Karpas-422 (cell line): ENCODE results near the gene DKK3. TPM values are rescaled to one million over a fixed set of nuclear protein-coding genes. Genes with fewer than 3 reads are reported as not detected.
A peak's percentile ranks its signal among the peaks of the same experiment; 100 is the strongest.

Experiments used
- DNase-seq: peaks from one replicate; pipeline ENCODE4 v3.0.0-alpha.2; 2015
- H2AFZ ChIP-seq: fragments of 200-600 bp; sonication (generic); 2 replicates; pipeline ENCODE4 v1.6.1; 2014; ENCODE audit warnings: antibody characterized with exemption, low read length, mixed read lengths
- H3K27ac ChIP-seq: fragments of 200-600 bp; sonication (generic); 2 replicates; pipeline ENCODE4 v1.5.1; 2014; ENCODE audit warnings: mild to moderate bottlenecking, low read length, moderate library complexity
- H3K27me3 ChIP-seq: fragments of 200-600 bp; sonication (generic); 2 replicates; pipeline ENCODE4 v1.6.1; 2014; ENCODE audit warnings: low read length, mixed read lengths
- H3K36me3 ChIP-seq: fragments of 200-600 bp; sonication (generic); 2 replicates; pipeline ENCODE4 v1.6.1; 2014; ENCODE audit warnings: low read length, mixed read lengths; ENCODE audit not compliant: insufficient read depth
- H3K4me1 ChIP-seq: fragments of 200-600 bp; sonication (generic); 2 replicates; pipeline ENCODE4 v1.6.1; 2014; ENCODE audit warnings: mild to moderate bottlenecking, low read length, mixed read lengths
- H3K4me2 ChIP-seq: fragments of 200-600 bp; sonication (generic); 2 replicates; pipeline ENCODE4 v1.6.1; 2014; ENCODE audit warnings: low read length, low read depth, mild to moderate bottlenecking; ENCODE audit not compliant: poor library complexity, severe bottlenecking
- H3K4me3 ChIP-seq: fragments of 200-600 bp; sonication (generic); 2 replicates; pipeline ENCODE4 v1.5.1; 2014; ENCODE audit warnings: mild to moderate bottlenecking, antibody characterized with exemption, low read length, mixed read lengths
- H3K79me2 ChIP-seq: fragments of 200-600 bp; sonication (generic); 2 replicates; pipeline ENCODE4 v1.6.1; 2014; ENCODE audit warnings: mild to moderate bottlenecking, low read length, mixed read lengths
- H3K9ac ChIP-seq: fragments of 200-600 bp; sonication (generic); 2 replicates; pipeline ENCODE4 v1.6.0; 2014; ENCODE audit warnings: low read length
- H3K9me2 ChIP-seq: fragments of 200-600 bp; sonication (generic), shearing (Covaris generic); replicated peaks from 2 replicates; pipeline ENCODE4 v1.6.0; 2014; ENCODE audit warnings: mild to moderate bottlenecking, low read length, moderate library complexity; ENCODE audit not compliant: insufficient read depth
- H3K9me3 ChIP-seq: fragments of 300-700, 200-600 bp; sonication (generic); 2 replicates; pipeline ENCODE4 v1.6.1; 2014; ENCODE audit warnings: low read length, mixed read lengths
- H4K20me1 ChIP-seq: fragments of 200-600 bp; sonication (generic); 2 replicates; pipeline ENCODE4 v1.6.1; 2014; ENCODE audit warnings: mild to moderate bottlenecking, antibody characterized with exemption, low read length, low read depth; ENCODE audit not compliant: insufficient read depth
- total RNA-seq: library from RNA; depleted of rRNA; stranded (reverse); fragments of >200 nt; shearing (Covaris generic); gene quantifications from 2 replicates; pipeline ENCODE4 v1.2.3, GENCODE V29; 2014; ENCODE audit warnings: low replicate concordance

The DKK3 gene
- total RNA-seq, 1 experiment from 2014 or later, result not detected

- Histone ChIP-seq H3K9me2 (no peaks in the 10 kb centered on the region), H3K27ac (no peak overlapping the region), H3K79me2 (no peaks in the 10 kb centered on the region), H2AFZ (no peak overlapping the region), H3K36me3 (no peaks in the 10 kb centered on the region), H3K9me3 (no peaks in the 10 kb centered on the region), H3K4me3 (no peak overlapping the region), H3K4me2 (no peak overlapping the region), H3K4me1 (no peaks in the 10 kb centered on the region), H3K27me3 (no peaks in the 10 kb centered on the region), H3K9ac (no peak overlapping the region), H4K20me1 (no peaks in the 10 kb centered on the region)
- no peak for DNase-seq
Measured at GRCh38 chr11:11967669-11968510, 40.5 kb downstream of the DKK3 start.

GRCh38 chr11:11966826-11967668 lies 41.4 kb downstream of the DKK3 start:
- Histone ChIP-seq H3K36me3 (no peaks in the 10 kb centered on the region), H2AFZ (no peak overlapping the region), H3K4me3 (no peak overlapping the region), H3K4me1 (no peaks in the 10 kb centered on the region), H3K4me2 (no peak overlapping the region), H3K27ac (no peak overlapping the region), H3K9me2 (no peaks in the 10 kb centered on the region), H3K9ac (no peak overlapping the region), H3K27me3 (no peaks in the 10 kb centered on the region), H4K20me1 (no peaks in the 10 kb centered on the region), H3K9me3 (no peaks in the 10 kb centered on the region), H3K79me2 (no peaks in the 10 kb centered on the region)
- peak; percentile 88 for DNase-seq

DNA sequence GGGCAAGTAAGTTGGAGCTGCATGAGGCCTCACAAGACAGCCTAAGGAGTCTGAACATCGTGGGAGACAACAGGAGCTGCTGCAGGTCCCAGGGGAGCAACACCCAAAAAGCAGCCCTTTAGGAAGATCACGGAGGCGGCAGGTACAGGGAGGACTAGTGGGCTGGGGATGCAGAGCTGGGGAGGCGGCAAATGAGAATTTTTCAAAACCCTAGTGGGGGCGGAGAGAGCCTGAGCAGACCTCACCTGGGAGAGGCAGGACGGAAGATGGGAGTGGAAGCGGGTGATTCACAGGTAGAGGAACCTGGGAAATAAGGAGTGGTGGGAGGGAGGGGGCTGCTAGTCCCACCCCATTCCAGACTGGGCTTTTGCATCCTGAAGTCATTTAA lies 42.1 kb downstream of the DKK3 start:
- no peak overlapping the region for H2AFZ ChIP-seq
- H3K79me2 ChIP-seq, result no peaks in the 10 kb centered on the region
- no peaks in the 10 kb centered on the region for H3K36me3 ChIP-seq
- no peaks in the 10 kb centered on the region for H3K27me3 ChIP-seq
- no peak overlapping the region for H3K9ac ChIP-seq
- DNase-seq, result no peak
- no peak overlapping the region for H3K4me2 ChIP-seq
- no peaks in the 10 kb centered on the region for H3K9me3 ChIP-seq
- H3K4me1 ChIP-seq, result no peaks in the 10 kb centered on the region
- H3K4me3 ChIP-seq, result no peak overlapping the region
- H3K27ac ChIP-seq, result no peak overlapping the region
- no peaks in the 10 kb centered on the region for H3K9me2 ChIP-seq
- no peaks in the 10 kb centered on the region for H4K20me1 ChIP-seq

GRCh38 chr11:11965656-11966353 lies 42.6 kb downstream of the DKK3 start:
- no peaks in the 10 kb centered on the region for H3K36me3 ChIP-seq
- no peak overlapping the region for H3K27ac ChIP-seq
- H3K4me1 ChIP-seq, result no peaks in the 10 kb centered on the region
- no peaks in the 10 kb centered on the region for H3K9me3 ChIP-seq
- H3K4me3 ChIP-seq, result no peak overlapping the region
- H2AFZ ChIP-seq, result no peak overlapping the region
- no peaks in the 10 kb centered on the region for H3K27me3 ChIP-seq
- DNase-seq, result no peak
- no peaks in the 10 kb centered on the region for H3K79me2 ChIP-seq
- no peaks in the 10 kb centered on the region for H4K20me1 ChIP-seq
- no peak overlapping the region for H3K9ac ChIP-seq
- no peaks in the 10 kb centered on the region for H3K9me2 ChIP-seq
- H3K4me2 ChIP-seq, result no peak overlapping the region

- Histone ChIP-seq H3K36me3 (no peaks in the 10 kb centered on the region), H3K9ac (no peak overlapping the region), H3K9me2 (no peaks in the 10 kb centered on the region), H3K27ac (no peak overlapping the region), H3K79me2 (no peaks in the 10 kb centered on the region), H2AFZ (no peak overlapping the region), H3K4me1 (no peaks in the 10 kb centered on the region), H3K27me3 (no peaks in the 10 kb centered on the region), H4K20me1 (no peaks in the 10 kb centered on the region), H3K4me3 (no peak overlapping the region), H3K9me3 (no peaks in the 10 kb centered on the region), H3K4me2 (no peak overlapping the region)
- no peak for DNase-seq
Measured at GRCh38 chr11:11965192-11965591, 43.2 kb downstream of the DKK3 start.

DNA sequence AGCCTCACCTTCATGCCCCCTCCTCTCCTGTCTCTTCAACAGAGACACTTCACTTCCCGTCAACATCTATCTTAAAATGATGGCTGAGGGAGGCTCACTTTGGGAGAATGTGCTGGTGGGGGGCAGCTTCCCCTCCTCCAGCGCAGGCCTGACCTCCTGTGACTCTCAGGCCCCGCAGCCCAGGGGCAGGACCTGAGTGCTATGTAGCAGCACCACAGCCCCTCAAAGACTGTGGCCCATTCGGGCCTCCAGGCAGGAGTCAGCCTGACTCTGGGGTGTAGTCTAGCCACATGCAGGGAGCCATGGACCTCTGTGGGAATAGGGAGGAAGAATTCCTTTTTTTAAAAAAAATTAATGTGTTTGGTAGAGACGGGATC lies 43.7 kb downstream of the DKK3 start:
- Histone ChIP-seq H3K4me1 (no peaks in the 10 kb centered on the region), H3K9ac (no peak overlapping the region), H3K79me2 (no peaks in the 10 kb centered on the region), H3K9me2 (no peaks in the 10 kb centered on the region), H4K20me1 (no peaks in the 10 kb centered on the region), H3K4me2 (no peak overlapping the region), H3K27me3 (no peaks in the 10 kb centered on the region), H3K27ac (no peak overlapping the region), H3K4me3 (no peak overlapping the region), H2AFZ (no peak overlapping the region), H3K36me3 (no peaks in the 10 kb centered on the region), H3K9me3 (no peaks in the 10 kb centered on the region)
- no peak for DNase-seq

DNA sequence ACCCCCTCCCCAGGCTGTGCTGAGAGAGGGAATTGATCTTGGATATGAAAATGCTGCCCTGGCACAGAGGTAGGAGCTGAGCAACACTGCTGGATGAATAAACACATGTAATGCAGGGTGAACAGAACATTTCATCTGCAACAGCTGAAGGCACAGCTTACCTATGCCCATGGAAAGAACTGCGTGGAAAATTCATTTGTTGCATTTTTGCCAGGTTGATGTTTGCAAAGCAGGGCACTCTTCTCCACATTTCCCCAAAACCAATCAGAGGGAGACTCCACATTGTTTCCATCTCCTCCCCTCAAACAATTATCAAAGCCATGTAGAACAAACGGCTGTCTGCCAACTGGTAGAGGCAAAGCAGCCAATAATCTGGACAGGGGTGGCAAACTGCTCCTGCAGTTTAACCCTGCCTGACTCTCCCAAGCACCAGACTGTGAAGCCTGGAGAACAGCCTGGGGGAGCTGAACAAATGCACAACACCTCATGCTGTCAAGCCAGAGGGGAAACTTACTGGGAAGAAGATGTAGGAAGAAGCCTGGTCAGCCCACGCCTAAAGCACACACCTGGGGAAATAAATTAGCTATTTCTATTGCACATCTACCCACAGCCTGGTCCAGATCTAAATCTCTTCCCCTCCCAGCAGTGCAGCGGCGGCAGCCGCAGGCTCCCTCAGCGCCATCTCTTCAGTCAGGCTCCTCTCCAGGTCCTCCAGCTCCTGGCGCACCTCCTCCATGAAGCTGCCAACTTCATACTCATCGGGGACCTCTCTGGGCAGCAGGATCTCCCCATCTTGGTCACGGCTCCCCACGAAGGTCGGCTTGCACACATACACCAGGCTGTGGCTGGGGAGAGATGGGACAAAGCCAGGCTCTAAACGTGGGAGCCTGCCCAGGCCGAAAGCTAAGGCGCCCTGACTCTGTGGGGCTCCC lies 44.3 kb downstream of the DKK3 start:
- no peak overlapping the region for H3K27ac ChIP-seq
- H3K9me3 ChIP-seq, result no peaks in the 10 kb centered on the region
- H3K4me1 ChIP-seq, result no peaks in the 10 kb centered on the region
- H4K20me1 ChIP-seq, result no peaks in the 10 kb centered on the region
- H3K4me2 ChIP-seq, result no peak overlapping the region
- H3K27me3 ChIP-seq, result no peaks in the 10 kb centered on the region
- H3K4me3 ChIP-seq, result no peak overlapping the region
- H3K36me3 ChIP-seq, result no peaks in the 10 kb centered on the region
- no peak for DNase-seq
- no peak overlapping the region for H2AFZ ChIP-seq
- no peaks in the 10 kb centered on the region for H3K9me2 ChIP-seq
- H3K79me2 ChIP-seq, result no peaks in the 10 kb centered on the region
- no peak overlapping the region for H3K9ac ChIP-seq
